HCT116 (cell line): ENCODE results near the gene USP12. TPM values are rescaled to one million over a fixed set of nuclear protein-coding genes. Genes with fewer than 3 reads are reported as not detected.

Source experiments
- ATAC-seq: fragments of 200-7000 bp; cut with Tn5 transposase; 2 replicates; pipeline ENCODE4 v1.9.1; 2020; ENCODE audit warnings: mild to moderate bottlenecking, moderate library complexity
- BruUV-seq: library from RNA; stranded (reverse); fragments of 400-500 nt; replicated peaks from 2 replicates; lab custom pipeline; 2021; lab: Mats Ljungman, UMichigan
- CTCF ChIA-PET: fragments of 300-600 bp; sonication (Branson Sonifier 250); formaldehyde crosslinking; loops from one replicate; lab custom pipeline; 2021; ENCODE audit warnings: antibody characterized with exemption; lab: Charles Lee
- POLR2A ChIA-PET: fragments of 300-600, 350-600 bp; sonication (Branson Sonifier 250); formaldehyde crosslinking; loops from one replicate; lab custom pipeline; 2021; ENCODE audit warnings: antibody characterized with exemption; lab: Charles Lee
- RAD21 ChIA-PET, 2 experiments: fragments of 300-600 bp; sonication (Branson Sonifier 250); formaldehyde crosslinking; loops; one replicate each; lab custom pipeline; 2023; ENCODE audit warnings: low total read pairs in 2 of 2; ENCODE audit not compliant: uncharacterized antibody in 2 of 2, unreplicated experiment in 2 of 2, low non-redundant PET in 1 of 2; lab: Charles Lee
- DNase-seq: peaks from one replicate; pipeline ENCODE4 v3.0.0-alpha.2; 2010; ENCODE audit warnings: low read depth, low spot score
- H2AFZ ChIP-seq: fragments of 200-600 bp; shearing (Covaris generic), sonication (generic); 2 replicates; pipeline ENCODE4 v1.6.1; 2017; ENCODE audit warnings: low read depth, mixed run types, mixed read lengths, antibody characterized with exemption, low read length; ENCODE audit not compliant: poor library complexity, severe bottlenecking
- H3K27ac ChIP-seq: 2 replicates; pipeline ENCODE4 v1.5.1; 2012; ENCODE audit warnings: low read depth, low read length
- H3K27me3 ChIP-seq: fragments of 200-600 bp; sonication (generic); 2 replicates; pipeline ENCODE4 v1.6.1; 2016; ENCODE audit warnings: mixed run types, low read length, mixed read lengths; ENCODE audit not compliant: insufficient read depth
- H3K36me3 ChIP-seq, 2 experiments: fragments of 200-500 bp in 1 of 2; fragments of 200-600 bp in 1 of 2; sonication (Bioruptor generic) in 1 of 2; sonication (generic) in 1 of 2; 2 replicates each; pipeline versions ENCODE4 v1.5.1 to v1.6.1; 2014 to 2016; ENCODE audit warnings: low read length in 2 of 2, inconsistent platforms in 1 of 2, mixed read lengths in 1 of 2, mixed run types in 1 of 2; ENCODE audit not compliant: insufficient read depth in 2 of 2, control insufficient read depth in 1 of 2
- H3K4me1 ChIP-seq, 2 experiments: fragments of 200-600 bp in 1 of 2; sonication (generic) in 1 of 2; 2 replicates each; pipeline versions ENCODE4 v1.5.1 to v1.6.1; 2012 to 2017; ENCODE audit warnings: low read length in 2 of 2, inconsistent platforms in 1 of 2, mild to moderate bottlenecking in 1 of 2, mixed read lengths in 1 of 2, mixed run types in 1 of 2, moderate library complexity in 1 of 2; ENCODE audit not compliant: insufficient read depth in 2 of 2, control insufficient read depth in 1 of 2
- H3K4me2 ChIP-seq: fragments of 200-600 bp; sonication (generic); 2 replicates; pipeline ENCODE4 v1.6.1; 2017; ENCODE audit warnings: mixed run types, low read length, mixed read lengths
- H3K4me3 ChIP-seq, 2 experiments: fragments of 200-600 bp in 1 of 2; sonication (generic) in 1 of 2; replicated peaks in 1 of 2; 2 replicates each; pipeline ENCODE4 v1.5.1; 2011 to 2016; ENCODE audit warnings: low read length in 2 of 2, control low read depth in 1 of 2, low read depth in 1 of 2, mild to moderate bottlenecking in 1 of 2, mixed read lengths in 1 of 2, mixed run types in 1 of 2
- H3K79me2 ChIP-seq: fragments of 200-600 bp; sonication (generic); 2 replicates; pipeline ENCODE4 v1.6.1; 2017; ENCODE audit warnings: mild to moderate bottlenecking, mixed run types, low read length, moderate library complexity, mixed read lengths; ENCODE audit not compliant: insufficient read depth
- H3K9ac ChIP-seq: fragments of 200-600 bp; sonication (generic); 2 replicates; pipeline ENCODE4 v1.6.1; 2016; ENCODE audit warnings: low read length, mixed read lengths
- H3K9me2 ChIP-seq: fragments of 200-600 bp; sonication (generic), shearing (Covaris generic); 2 replicates; pipeline ENCODE4 v1.6.1; 2017; ENCODE audit warnings: mixed run types, mild to moderate bottlenecking, moderate library complexity; ENCODE audit not compliant: insufficient read depth
- H3K9me3 ChIP-seq, 2 experiments: fragments of 200-500 bp in 1 of 2; fragments of 200-600 bp in 1 of 2; sonication (Bioruptor generic) in 1 of 2; sonication (generic) in 1 of 2; 2 replicates each; pipeline ENCODE4 v1.6.1; 2014 to 2017; ENCODE audit warnings: low read length in 2 of 2, mixed read lengths in 2 of 2, inconsistent platforms in 1 of 2, low read depth in 1 of 2, mild to moderate bottlenecking in 1 of 2, mixed run types in 1 of 2, moderate library complexity in 1 of 2; ENCODE audit not compliant: control insufficient read depth in 1 of 2, insufficient read depth in 1 of 2
- H4K20me1 ChIP-seq: fragments of 200-600 bp; sonication (generic), shearing (Covaris generic); 2 replicates; pipeline ENCODE4 v1.6.1; 2017; ENCODE audit warnings: mixed run types, mild to moderate bottlenecking, moderate library complexity; ENCODE audit not compliant: insufficient read depth
- CBX3 ChIP-seq: IDR thresholded peaks from 2 replicates; pipeline ENCODE4 v1.6.1; 2012; ENCODE audit warnings: low read depth
- EGR1 ChIP-seq: IDR thresholded peaks from 2 replicates; pipeline ENCODE4 v1.6.1; 2012; ENCODE audit warnings: low read depth
- FOSL1 ChIP-seq: IDR thresholded peaks from 2 replicates; pipeline ENCODE4 v1.6.1; 2012; ENCODE audit warnings: low read depth
- POLR2A ChIP-seq: IDR thresholded peaks from 2 replicates; pipeline ENCODE4 v1.7.0; 2011; ENCODE audit warnings: borderline replicate concordance; ENCODE audit not compliant: insufficient read depth, insufficient read length; ENCODE audit errors: extremely low read depth
- POLR2AphosphoS5 ChIP-seq: IDR thresholded peaks from 2 replicates; pipeline ENCODE4 v1.6.1; 2011; ENCODE audit warnings: mild to moderate bottlenecking, low read depth, low read length, moderate library complexity
- RAD21 ChIP-seq: IDR thresholded peaks from 2 replicates; pipeline ENCODE4 v1.6.1; 2012; ENCODE audit warnings: low read depth, mild to moderate bottlenecking
- SIN3A ChIP-seq: IDR thresholded peaks from 2 replicates; pipeline ENCODE4 v1.6.1; 2012; ENCODE audit warnings: low read depth
- SP1 ChIP-seq: IDR thresholded peaks from 2 replicates; pipeline ENCODE4 v1.6.1; 2012; ENCODE audit warnings: low read depth
- YY1 ChIP-seq: IDR thresholded peaks from 2 replicates; pipeline ENCODE4 v1.6.1; 2011; ENCODE audit warnings: low read length, low read depth, moderate library complexity, mild to moderate bottlenecking; ENCODE audit not compliant: insufficient replicate concordance; ENCODE audit errors: extremely low read depth
- ZFX ChIP-seq: fragments of 450-650 bp; IDR thresholded peaks from 2 replicates; pipeline ENCODE4 v1.6.1; 2017
- ZNF274 ChIP-seq: fragments of 200-500 bp; sonication (Bioruptor generic); IDR thresholded peaks from 2 replicates; pipeline ENCODE4 v1.6.1; 2014; ENCODE audit warnings: mild to moderate bottlenecking, low read depth, low read length, inconsistent platforms
- intact Hi-C: fragments of 100-400 bp; cut with micrococcal nuclease; formaldehyde crosslinking; loops from 2 replicates; pipeline ENCODE4 v1.10.0; 2022
- total RNA-seq: library from RNA; stranded (reverse); gene quantifications from one replicate; pipeline ENCODE4 v1.2.1, GENCODE V29; 2021; ENCODE audit not compliant: unreplicated experiment
- TF ChIP-seq, protein P1 (sequence below): IDR thresholded peaks from 2 replicates; pipeline ENCODE4 v1.6.1; 2012
- TF ChIP-seq, protein P2 (sequence below), 3 experiments: fragments of 200-600 bp in 1 of 3; sonication (generic) in 1 of 3; IDR thresholded peaks in 2 of 3; conservative IDR thresholded peaks in 1 of 3; 2 replicates each; pipeline ENCODE4 v1.5.1; 2012 to 2017; ENCODE audit warnings: low read depth in 2 of 3, low read length in 2 of 3, antibody characterized with exemption in 1 of 3, borderline replicate concordance in 1 of 3, control low read depth in 1 of 3, mild to moderate bottlenecking in 1 of 3, mixed read lengths in 1 of 3, mixed run types in 1 of 3, moderate library complexity in 1 of 3; ENCODE audit not compliant: insufficient read depth in 1 of 3

Gene USP12
- total RNA-seq, 1 experiment from 2014 or later, result 28.3 TPM

DNA sequence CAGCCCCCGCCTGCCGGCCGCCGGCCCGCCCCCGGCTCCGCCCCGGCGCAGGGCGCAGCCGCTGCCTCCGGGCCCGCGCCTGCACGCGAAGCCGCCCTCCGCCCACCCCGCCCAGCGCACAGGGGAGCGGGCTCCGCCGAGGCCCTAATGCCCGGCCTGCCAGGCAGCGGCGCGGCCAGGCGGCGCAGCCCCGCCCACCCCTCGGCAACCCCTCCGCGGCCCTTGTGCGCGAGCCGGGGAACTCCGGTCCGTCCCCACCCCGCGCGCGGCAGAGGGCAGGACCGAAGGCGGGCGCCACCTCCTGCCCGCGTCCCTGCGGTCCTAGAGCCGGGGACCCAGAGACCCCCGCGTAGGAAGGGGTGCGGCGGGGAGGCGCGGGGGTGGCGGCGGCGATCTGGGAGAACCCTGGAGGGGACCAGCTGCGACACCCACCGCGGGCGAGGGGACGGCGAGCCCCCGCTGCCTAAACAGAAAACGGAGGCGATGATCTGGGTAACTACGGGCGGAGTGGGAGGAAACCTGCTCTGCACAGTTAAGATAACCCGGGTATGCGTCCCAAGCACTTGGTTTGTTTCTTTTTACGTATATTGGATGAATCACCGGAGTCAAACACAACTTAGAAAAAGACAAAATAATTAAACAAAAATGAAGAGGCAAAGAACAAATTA lies 350 bp upstream of the USP12 start:
- peak overlapping the region; percentile 80 for H3K9ac ChIP-seq
- no peaks in the 10 kb centered on the region for H3K9me2 ChIP-seq
- no peaks in the 10 kb centered on the region for H3K27me3 ChIP-seq
- ATAC-seq, result peak; percentile 92
- H4K20me1 ChIP-seq, result peaks cover 14% of the 10 kb centered on the region
- no peaks in the 10 kb centered on the region for H3K9me3 ChIP-seq
- RAD21 ChIA-PET, result no interaction called here
- intact Hi-C loops, result loop anchor here (2.0 kb wide), 2 partner anchors 79 to 185 kb away; partner anchors contain the start of gene RPL21
- TF ChIP-seq, protein P1, sequence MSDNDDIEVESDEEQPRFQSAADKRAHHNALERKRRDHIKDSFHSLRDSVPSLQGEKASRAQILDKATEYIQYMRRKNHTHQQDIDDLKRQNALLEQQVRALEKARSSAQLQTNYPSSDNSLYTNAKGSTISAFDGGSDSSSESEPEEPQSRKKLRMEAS, result peak; percentile 60
- peak; percentile 40 for TF ChIP-seq YY1
- TF ChIP-seq SIN3A, result peak; percentile 65; the same call in 1 of the 2 replicates
- TF ChIP-seq ZFX, result no peak
- TF ChIP-seq RAD21, result 0 out of 2 replicates have a peak, but pooled peaks have one; percentile 16
- no peak for TF ChIP-seq POLR2A
- 0 out of 2 replicates have a peak, but pooled peaks have one; percentile 64 for TF ChIP-seq CBX3
- 0 out of 2 replicates have a peak, but pooled peaks have one; percentile 40 for TF ChIP-seq EGR1
- TF ChIP-seq, protein P2, sequence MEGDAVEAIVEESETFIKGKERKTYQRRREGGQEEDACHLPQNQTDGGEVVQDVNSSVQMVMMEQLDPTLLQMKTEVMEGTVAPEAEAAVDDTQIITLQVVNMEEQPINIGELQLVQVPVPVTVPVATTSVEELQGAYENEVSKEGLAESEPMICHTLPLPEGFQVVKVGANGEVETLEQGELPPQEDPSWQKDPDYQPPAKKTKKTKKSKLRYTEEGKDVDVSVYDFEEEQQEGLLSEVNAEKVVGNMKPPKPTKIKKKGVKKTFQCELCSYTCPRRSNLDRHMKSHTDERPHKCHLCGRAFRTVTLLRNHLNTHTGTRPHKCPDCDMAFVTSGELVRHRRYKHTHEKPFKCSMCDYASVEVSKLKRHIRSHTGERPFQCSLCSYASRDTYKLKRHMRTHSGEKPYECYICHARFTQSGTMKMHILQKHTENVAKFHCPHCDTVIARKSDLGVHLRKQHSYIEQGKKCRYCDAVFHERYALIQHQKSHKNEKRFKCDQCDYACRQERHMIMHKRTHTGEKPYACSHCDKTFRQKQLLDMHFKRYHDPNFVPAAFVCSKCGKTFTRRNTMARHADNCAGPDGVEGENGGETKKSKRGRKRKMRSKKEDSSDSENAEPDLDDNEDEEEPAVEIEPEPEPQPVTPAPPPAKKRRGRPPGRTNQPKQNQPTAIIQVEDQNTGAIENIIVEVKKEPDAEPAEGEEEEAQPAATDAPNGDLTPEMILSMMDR (IDR thresholded peaks at IDR 0.05 in 2 of 3, conservative IDR thresholded peaks at IDR 0.05 in 1 of 3; ENCODE audit: borderline replicate concordance in 1 of 3, insufficient read depth in 1 of 3, low read depth in 2 of 3, low read length in 2 of 3), result no peak
- peak; percentile 79 for TF ChIP-seq SP1
- TF ChIP-seq ZNF274, result no peak
- peak; percentile 66 for TF ChIP-seq FOSL1
- peak; percentile 46 for TF ChIP-seq POLR2AphosphoS5
- peak; percentile 72 for DNase-seq
- peaks cover 41% of the 10 kb centered on the region for H3K79me2 ChIP-seq
- POLR2A ChIA-PET, result interaction anchor here (0.7 to 0.9 kb wide), 2 partner anchors 23 to 208 kb away, joined by 3 read pairs; no protein-coding TSS in a partner anchor
- H3K4me2 ChIP-seq, result peak overlapping the region; percentile 95
- no peaks in the 10 kb centered on the region for H3K36me3 ChIP-seq
- H3K4me1 ChIP-seq, result peaks cover 15 to 36% of the 10 kb centered on the region in 2 experiments; a peak in 3 of 4 replicates
- H3K27ac ChIP-seq, result peak overlapping the region; percentile 60
- peak overlapping the region; percentile 52 to 86 for H3K4me3 ChIP-seq
- CTCF ChIA-PET, result no interaction called here
- TSS peak; percentile 81 for BruUV-seq
- H2AFZ ChIP-seq, result peak overlapping the region; percentile 82
